Measurements from ENCODE around the gene CELF4.

GRCh38 chr18:37248281-37248680 is 317.3 kb downstream of the CELF4 start:
- TF ChIP-seq EP300 (IDR thresholded peaks at IDR 0.05; ENCODE audit: borderline replicate concordance) (no peak), TAF1 (IDR thresholded peaks at IDR 0.05; ENCODE audit: low read depth) (no peak), YY1 (IDR thresholded peaks at IDR 0.05; ENCODE audit: low read depth) (no peak), RAD21 (IDR thresholded peaks at IDR 0.05; ENCODE audit: low read depth) (no peak), CEBPB (IDR thresholded peaks at IDR 0.05) (no peak), NFIC (IDR thresholded peaks at IDR 0.05) (no peak), TEAD4 (IDR thresholded peaks at IDR 0.05) (no peak), REST (IDR thresholded peaks at IDR 0.05; ENCODE audit: low read depth) (no peak), MAX (IDR thresholded peaks at IDR 0.05) (no peak), EGR1 (IDR thresholded peaks at IDR 0.05) (no peak), CREB1 (IDR thresholded peaks at IDR 0.05; ENCODE audit: low read depth) (no peak), ZBTB7A (IDR thresholded peaks at IDR 0.05; ENCODE audit: low read depth) (no peak), TCF12 (IDR thresholded peaks at IDR 0.05; ENCODE audit: low read depth) (no peak), USF1 (IDR thresholded peaks at IDR 0.05) (no peak)

Measured in Ishikawa (cell line).